OCI-M2 (cell line): ENCODE data around the gene GDE1.
"Not testable (repeated sequence)": the region's sequence is repeated elsewhere in the genome, so short reads cannot be mapped to it uniquely, and the experiment has no call there.

ENCODE experiments used
- DNase-seq: peaks from one replicate; lab custom pipeline; 2025; ENCODE audit not compliant: unreplicated experiment; lab: John Stamatoyannopoulos, UW

Gene GDE1, protein sequence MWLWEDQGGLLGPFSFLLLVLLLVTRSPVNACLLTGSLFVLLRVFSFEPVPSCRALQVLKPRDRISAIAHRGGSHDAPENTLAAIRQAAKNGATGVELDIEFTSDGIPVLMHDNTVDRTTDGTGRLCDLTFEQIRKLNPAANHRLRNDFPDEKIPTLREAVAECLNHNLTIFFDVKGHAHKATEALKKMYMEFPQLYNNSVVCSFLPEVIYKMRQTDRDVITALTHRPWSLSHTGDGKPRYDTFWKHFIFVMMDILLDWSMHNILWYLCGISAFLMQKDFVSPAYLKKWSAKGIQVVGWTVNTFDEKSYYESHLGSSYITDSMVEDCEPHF

GRCh38 chr16:19521471-19522396 lies at the start of gene GDE1:
TSS of gene GDE1 (minus strand) at chr16:19522098. CDS start at chr16:19521964, 134 bp downstream.
- DNase-seq, result peak; percentile 54

GRCh38 chr16:19567560-19567959 lies 45.7 kb upstream of the GDE1 start:
- DNase-seq, result no peak

DNA sequence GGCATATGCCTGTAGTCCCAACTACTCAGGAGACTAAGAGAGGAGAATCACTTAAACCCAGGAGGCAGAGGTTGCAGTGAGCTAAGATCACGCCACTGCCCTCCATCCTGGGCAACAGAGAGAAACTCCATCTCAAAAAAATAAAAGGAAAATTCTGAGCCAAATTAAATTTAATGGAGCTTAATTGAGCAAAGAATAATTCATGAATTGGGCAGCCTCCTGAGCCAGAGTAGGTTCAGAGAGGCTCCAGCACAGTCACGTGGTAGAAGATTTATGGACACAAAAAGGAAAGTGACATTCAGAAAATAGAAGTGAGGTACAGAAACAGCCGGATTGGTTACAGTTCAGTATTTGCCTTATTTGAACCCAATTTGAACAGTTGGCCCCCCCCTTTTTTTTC lies 44.5 kb upstream of the GDE1 start:
- no peak for DNase-seq

GRCh38 chr16:19563377-19563776 lies 41.5 kb upstream of the GDE1 start:
- no peak for DNase-seq

GRCh38 chr16:19560078-19560477 lies 38.2 kb upstream of the GDE1 start:
- no peak for DNase-seq

DNA sequence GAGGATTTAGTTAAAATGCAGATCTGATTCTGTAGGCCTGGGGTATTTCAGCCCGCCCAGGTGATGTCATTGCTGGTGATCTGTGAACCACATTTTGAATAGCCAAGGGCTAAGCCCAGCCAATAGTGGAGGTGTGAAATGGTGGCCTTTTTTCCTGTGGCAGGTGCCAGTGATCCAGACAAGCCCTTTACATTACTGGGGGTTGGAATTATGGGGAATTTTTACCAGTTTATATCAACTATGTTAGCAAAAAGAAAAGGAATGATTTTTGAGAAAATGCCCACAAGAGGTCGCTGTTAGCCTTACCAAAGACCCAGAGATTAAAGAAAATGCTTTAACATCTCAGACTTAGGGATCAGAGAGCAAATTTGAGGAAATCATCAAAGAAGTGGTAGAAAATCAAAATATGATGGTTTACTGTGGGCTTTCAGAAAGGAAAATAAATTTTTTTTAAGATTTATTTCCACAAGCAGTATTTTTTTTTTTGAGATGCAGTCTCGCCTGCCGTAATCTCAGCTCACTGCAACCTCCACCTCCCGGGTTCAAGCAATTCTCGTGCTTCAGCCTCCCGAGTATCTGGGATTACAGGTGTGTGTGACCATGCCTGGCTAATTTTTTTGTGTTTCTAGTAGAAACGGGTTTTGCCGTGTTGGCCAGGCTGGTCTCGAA lies 37.5 kb upstream of the GDE1 start:
- no peak for DNase-seq

DNA sequence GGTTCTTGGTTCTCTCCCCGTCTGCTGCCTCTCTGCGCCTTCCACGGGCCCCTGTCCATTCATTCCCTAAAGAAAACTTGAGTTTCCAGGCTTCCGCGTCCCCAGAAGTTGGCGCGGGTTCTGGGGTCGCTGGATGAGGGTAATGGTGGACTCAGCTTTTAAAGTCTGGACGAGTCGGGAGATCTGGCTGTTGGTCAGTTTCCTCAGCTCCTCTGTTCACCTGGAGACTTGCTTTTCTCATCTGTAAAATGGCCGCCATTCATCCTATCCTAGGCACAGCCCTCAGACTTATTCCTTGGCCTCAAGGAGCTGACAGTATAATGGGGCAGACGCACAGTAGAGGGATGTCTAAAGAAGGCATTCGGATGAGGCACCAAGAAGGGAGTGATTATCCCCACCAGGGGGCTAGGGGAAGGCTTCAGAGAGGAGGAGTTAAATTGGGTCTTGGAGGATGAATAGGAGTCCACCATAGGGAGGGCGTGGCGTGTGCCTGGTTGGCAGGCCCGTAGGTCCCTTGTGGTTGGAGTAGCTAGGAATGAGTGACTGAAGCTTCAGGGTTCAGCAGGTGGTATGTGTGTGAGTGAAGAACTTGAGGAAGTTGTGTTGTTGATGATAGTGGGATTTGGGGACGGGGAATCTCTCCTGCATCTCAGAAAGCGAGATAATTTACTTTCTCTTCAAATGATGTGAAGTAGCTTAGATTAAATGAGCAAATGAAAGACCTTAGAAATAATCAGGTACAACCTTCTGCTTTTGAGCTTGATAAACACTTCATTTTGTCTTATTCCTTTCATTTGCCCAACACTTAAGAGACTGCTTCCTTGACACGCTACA lies 34.3 kb upstream of the GDE1 start:
- no peak for DNase-seq

DNA sequence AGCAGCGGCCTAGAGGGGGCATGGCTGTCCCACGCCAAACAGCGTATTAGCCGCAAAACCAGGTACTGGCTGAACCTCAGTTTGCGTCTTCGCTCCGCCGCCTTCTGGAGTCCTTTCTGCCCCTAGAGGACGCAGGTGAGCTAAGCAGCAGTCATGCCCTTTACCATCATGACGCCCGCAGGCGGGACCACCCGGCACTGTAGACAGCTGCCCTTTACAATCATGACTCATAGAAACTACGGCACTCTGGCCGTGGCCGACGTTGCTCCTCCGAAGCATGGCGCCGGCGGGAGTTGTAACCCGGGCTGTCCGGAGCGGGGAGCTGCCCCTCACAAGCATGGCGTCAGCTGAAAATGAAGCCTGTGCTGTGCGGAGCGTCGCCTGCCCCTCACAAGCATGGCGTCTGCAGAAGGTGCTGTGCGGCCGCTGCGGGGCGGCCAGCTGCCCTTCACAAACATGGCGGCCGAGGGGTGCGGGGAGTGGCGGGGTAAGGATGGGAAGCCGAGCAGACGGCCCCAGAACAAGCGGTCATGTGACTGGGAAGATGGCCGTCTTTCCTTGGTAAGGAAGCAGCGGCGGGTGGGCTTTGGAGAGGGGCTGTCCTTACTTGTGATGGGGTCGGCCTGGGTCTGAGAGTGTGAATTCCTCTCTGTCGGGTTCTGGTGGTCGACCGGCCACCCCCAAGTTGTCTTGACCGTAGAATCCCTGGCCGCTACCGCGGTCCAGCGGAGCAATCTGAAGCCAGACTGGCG lies 33.5 kb upstream of the GDE1 start, which contains the start of gene VPS35L:
VPS35L (plus strand) TSS at position 518 of the 752 bp plus-strand sequence; CDS start at position 545, 27 bp downstream.
- DNase-seq, result peak; percentile 69

DNA sequence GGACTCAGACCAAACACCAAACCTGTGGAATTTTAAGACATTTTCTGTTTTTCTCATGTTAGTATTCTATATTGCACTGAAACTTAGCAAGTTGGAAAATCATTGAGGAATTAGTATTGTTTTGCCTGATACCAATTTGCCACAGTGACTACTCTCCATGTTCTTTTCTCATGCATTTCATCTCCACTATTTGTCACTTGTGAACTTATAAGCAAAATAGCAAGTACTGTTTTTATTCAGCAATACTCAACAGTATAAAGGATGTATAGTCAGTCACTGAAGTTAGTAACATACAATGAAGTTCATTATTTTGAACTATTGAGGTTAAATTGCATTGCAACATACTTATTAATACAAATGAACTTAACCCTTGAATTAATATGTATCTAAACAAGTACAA lies 27.8 kb upstream of the GDE1 start:
- no peak for DNase-seq

DNA sequence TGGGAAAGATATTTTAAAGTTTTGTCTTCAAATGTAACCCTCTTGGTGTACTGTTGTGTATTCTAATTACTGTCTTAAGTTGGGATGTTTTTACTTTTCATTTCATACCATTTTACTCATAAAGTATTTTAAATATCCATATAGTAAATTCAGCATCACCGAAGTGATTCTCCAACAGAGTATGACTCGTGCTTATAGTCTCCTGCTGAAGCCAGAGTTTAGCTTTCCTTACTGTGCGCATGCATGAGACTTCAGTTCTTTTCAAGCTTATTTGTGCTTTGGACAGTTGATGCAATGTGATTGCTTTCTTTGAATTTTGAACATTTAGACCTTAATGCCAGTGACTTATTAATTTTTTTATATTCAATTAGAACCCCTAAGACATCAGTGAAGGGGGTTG lies 26.2 kb upstream of the GDE1 start:
- DNase-seq, result no peak

DNA sequence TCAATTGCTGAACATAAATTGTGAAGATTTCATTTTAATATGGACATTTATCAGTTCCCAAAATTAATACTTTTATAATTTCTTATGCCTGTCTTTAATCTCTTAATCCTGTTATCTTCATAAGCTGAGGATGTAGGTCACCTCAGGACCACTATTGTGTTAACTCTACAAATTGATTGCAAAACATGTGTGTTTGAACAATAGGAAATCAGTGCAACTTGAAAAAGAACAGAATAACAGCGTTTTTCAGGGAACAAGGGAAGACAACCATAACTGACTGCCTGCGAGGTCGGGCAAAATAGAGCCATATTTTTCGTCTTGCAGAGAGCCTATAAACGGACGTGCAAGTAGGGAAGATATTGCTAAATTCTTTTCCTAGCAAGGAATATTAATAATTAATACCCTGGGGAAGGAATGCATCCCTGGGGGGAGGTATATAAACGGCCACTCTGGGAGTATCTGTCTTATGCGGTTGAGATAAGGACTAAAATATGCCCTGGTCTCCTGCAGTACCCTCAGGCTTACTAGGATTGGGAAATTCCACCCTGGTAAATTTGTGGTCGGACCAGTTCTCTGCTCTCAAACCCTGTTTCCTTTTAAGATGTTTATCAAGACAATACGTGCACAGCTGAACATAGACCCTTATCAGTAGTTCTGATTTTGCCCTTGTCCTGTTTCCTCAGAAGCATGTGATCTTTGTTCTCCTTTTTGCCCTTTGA lies 21.5 kb upstream of the GDE1 start:
- DNase-seq, result not testable (repeated sequence)

DNA sequence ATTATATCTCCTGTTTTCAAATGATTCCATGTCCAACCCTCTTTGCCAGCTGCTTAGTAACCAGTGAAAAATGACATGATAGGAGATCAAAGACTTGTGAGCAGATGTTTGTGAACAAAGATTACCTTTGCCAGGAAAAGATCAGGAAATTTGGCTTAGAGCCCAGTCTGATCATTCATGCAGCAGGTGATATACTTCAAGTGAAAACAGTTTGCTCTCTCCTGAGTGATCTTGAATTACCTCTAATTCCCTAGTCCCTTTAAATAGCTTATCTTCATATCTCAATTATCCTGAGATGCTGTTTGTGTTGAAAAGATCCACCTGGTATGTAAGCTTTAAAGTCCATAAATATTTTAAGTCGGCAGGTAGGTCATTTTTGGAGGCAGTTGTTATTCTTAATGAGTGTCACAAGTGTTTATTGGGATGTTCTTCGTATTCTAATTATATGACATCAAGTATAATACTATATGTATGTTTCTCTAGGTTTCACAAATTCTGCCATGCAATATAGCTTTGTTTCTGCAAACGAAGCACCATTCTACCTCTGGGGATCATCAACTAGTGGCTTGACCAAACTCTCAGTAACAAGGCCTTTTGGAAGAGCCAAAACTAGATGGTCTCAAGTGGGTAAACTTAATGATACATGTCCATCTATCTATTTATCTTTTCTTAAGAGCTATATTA lies 20.4 kb upstream of the GDE1 start:
- DNase-seq, result no peak

- no peak for DNase-seq
These were observed 18.5 kb upstream of the GDE1 start for GRCh38 chr16:19540241-19540970.

GRCh38 chr16:19532601-19533000 lies 10.7 kb upstream of the GDE1 start:
- no peak for DNase-seq

- no peak for DNase-seq
These were observed 6.8 kb upstream of the GDE1 start for GRCh38 chr16:19528666-19529065.

DNA sequence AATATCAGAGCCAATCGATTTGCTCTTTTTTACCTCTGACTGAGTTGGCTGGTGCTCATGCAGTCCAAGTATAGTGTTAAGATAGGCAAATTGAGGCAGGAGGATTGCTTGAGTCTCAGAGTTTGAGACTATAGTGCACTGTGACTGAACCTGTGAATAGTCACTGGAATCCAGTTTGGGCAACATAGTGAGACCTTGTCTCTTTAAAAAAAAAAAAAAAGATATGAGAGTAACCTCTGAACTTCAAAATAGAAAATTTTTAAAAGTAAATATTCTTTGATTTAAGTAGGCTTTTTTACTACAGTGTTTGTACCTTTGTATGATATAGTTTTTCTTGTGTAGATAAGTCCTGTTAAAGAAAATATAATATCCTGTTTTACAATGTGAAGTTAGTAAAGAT lies 5.3 kb upstream of the GDE1 start:
- DNase-seq, result no peak

- DNase-seq, result no peak
These were observed 3.5 kb upstream of the GDE1 start for GRCh38 chr16:19525385-19525723.
